Stimulated activated memory B cell treated with anti-CD40 and anti-IgM and Interleukin-4, amounts not matched to agents 10 μg/mL and 1 μg/mL and 100 μg/mL, for 72 hours (primary cell): ENCODE measurements around the gene LHX6.
A peak's percentile ranks its signal among the peaks of the same experiment; 100 is the strongest.

Experiments
- ATAC-seq: fragments of 150-1000 bp; cut with Tn5 transposase; 2 replicates; pipeline ENCODE4 v1.10.0; 2021
- H3K27ac Mint-ChIP-seq: one replicate; pipeline ENCODE4 v1.8.0; 2022; ENCODE audit warnings: mild to moderate bottlenecking, mixed read lengths
- H3K27me3 Mint-ChIP-seq: one replicate; pipeline ENCODE4 v1.8.0; 2022; ENCODE audit warnings: mixed read lengths
- H3K36me3 Mint-ChIP-seq: one replicate; pipeline ENCODE4 v1.8.0; 2022; ENCODE audit warnings: mixed read lengths
- H3K4me1 Mint-ChIP-seq: one replicate; pipeline ENCODE4 v1.8.0; 2022; ENCODE audit warnings: mixed read lengths
- H3K4me3 Mint-ChIP-seq: one replicate; pipeline ENCODE4 v1.8.0; 2022; ENCODE audit warnings: mild to moderate bottlenecking, moderate library complexity, mixed read lengths
- H3K9me3 Mint-ChIP-seq: one replicate; pipeline ENCODE4 v1.8.0; 2022; ENCODE audit warnings: mixed read lengths

The LHX6 gene

DNA sequence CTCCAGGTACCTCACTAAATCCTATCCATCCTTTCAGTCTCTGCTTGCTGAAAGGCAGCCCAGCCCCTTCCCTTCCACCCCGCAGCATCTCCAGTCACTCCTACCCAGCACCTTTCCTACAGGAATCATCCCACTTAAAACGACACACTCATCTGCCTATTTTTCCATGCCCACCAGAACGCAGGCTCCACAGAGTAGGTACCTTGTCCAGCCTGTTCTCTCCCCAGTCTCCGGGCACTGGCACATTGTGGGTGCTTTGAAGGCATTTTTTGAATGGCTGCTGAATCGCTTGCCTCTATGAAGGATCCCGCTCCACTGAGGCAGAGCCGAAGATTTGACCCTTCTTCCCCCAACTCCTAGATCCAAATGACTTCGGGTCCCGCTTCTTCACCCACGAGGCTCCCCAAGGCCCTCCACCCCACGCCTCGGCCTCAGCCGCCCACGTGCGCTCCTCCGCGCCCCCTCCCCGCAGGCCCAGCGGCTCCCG is 15.6 kb downstream of the LHX6 start:
- Mint-ChIP-seq H3K36me3 (no peaks in the 10 kb centered on the region), H3K27me3 (peaks cover 69% of the 10 kb centered on the region), H3K27ac (no peak overlapping the region), H3K9me3 (no peaks in the 10 kb centered on the region), H3K4me3 (peak overlapping the region; percentile 53), H3K4me1 (peaks cover 9% of the 10 kb centered on the region)
- ATAC-seq, result no peak

DNA sequence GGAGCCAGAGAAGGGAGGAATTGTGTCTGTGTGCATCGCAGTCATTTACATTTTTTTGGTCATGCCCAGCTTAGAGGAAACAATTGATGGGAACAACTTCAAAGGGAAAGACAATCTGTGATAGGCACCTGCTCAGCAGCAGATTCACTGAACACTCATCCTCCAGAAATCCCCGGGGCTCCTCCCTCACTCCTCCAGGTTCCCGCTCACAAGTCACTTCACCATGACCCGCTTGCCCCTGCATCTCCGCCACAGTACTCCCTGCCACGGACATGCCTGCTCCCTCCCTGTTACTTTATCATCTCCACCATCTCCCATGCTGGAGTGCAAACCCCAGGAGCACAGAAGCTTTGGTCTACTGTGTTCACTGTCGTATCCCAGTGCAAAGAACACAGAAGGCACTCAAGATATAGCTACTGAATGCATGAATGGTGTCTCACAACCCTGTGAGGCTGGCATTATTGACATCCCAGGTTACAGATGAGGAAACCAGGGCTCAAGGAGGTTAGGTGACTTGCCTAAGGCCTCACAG is 16.2 kb downstream of the LHX6 start:
- H3K27ac Mint-ChIP-seq, result no peak overlapping the region
- ATAC-seq, result no peak
- H3K36me3 Mint-ChIP-seq, result no peaks in the 10 kb centered on the region
- peaks cover 68% of the 10 kb centered on the region for H3K27me3 Mint-ChIP-seq
- H3K4me1 Mint-ChIP-seq, result peaks cover 5% of the 10 kb centered on the region
- H3K9me3 Mint-ChIP-seq, result no peaks in the 10 kb centered on the region
- no peak overlapping the region for H3K4me3 Mint-ChIP-seq

DNA sequence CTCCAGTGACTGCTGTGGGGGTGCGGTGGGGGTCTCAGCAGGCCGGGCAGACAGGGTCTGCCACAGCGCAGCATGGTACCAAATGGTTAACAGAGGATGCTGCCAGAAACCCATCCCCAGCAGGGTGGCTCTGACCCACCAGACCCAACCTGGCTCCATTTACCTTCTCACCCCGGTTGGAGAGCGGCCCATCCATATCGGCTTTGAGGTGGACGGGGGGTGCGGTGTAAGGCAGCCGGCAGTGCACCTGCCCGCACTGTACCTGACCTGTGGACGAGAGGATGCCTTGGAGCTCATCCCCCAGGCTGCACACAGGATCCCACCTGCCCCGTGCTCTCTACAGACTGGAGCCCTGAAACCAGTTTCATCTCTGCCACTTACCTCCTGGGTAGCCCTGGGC is 19.3 kb downstream of the LHX6 start:
- ATAC-seq, result no peak
- no peaks in the 10 kb centered on the region for H3K9me3 Mint-ChIP-seq
- no peak overlapping the region for H3K4me3 Mint-ChIP-seq
- H3K4me1 Mint-ChIP-seq, result peaks cover 5% of the 10 kb centered on the region
- H3K27me3 Mint-ChIP-seq, result peaks cover 47% of the 10 kb centered on the region
- H3K36me3 Mint-ChIP-seq, result no peaks in the 10 kb centered on the region
- H3K27ac Mint-ChIP-seq, result no peak overlapping the region

DNA sequence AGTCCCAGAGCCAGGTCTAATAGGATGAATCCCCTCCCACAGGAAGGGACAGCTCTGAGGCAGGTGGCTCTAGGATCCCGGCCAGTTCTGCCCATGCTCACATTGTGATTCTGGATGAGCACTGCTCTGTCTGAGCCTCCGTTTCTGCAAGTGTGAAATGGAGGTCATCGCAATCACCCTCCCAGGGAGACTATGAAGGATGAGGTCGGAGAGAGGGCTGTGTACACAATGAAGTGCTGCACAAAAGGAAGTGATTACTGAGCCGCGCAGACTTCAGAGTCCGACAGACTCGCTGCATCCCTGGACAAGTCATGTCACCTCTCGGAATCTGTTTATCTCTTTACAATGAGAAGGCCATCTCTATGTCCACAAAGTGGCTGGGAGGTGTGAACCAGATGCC is 21.7 kb downstream of the LHX6 start:
- Mint-ChIP-seq H3K4me1 (no peaks in the 10 kb centered on the region), H3K9me3 (no peaks in the 10 kb centered on the region), H3K27me3 (peaks cover 28% of the 10 kb centered on the region), H3K27ac (no peak overlapping the region), H3K4me3 (no peak overlapping the region), H3K36me3 (no peaks in the 10 kb centered on the region)
- ATAC-seq, result no peak

DNA sequence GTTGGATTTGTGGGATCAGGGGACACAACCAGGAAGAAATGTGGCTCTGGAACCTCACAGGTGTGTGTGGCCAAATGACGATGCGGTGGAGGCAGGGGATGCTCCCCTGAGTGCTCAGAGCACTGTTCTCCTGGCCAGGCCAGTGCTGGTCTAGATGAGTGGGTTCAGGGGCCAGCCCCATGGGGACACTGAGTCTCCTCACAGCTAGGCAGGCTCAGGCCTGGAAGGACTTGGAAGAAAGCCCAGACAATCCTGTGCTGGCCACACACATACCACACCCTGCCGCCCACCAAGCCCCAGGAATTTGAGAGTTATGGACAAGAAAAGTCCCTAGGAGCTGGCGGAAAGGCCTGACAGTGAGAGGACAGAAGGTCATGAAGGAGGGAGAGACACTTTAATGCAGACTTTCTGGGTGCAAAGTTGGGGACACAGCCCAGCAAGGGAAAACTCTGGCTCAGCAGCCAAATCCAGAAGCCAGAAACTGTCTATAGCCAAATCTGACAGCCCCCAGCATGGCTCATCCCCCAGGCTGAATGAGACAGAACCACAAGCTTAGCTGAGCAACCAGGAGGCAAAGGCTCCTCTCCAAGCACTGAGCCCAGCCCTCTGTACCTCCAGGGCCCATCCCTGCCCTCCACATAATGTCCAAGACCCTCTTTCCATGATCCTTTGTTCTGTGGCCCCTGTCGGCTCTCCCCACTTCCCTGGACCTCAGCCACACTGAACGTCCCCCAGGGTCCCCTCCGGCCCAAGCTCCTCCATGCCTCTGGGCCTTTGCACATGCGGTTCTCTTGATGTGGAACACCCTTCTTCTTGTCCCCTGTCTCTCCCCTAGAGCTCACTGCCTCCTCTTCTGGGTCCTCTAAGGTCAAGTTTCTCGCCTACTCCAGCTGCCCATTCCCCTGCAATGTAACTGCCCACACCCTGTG is 22.4 kb downstream of the LHX6 start:
- Mint-ChIP-seq H3K9me3 (no peaks in the 10 kb centered on the region), H3K27me3 (peaks cover 28% of the 10 kb centered on the region), H3K36me3 (no peaks in the 10 kb centered on the region), H3K27ac (no peak overlapping the region), H3K4me3 (no peak overlapping the region), H3K4me1 (no peaks in the 10 kb centered on the region)
- no peak for ATAC-seq

DNA sequence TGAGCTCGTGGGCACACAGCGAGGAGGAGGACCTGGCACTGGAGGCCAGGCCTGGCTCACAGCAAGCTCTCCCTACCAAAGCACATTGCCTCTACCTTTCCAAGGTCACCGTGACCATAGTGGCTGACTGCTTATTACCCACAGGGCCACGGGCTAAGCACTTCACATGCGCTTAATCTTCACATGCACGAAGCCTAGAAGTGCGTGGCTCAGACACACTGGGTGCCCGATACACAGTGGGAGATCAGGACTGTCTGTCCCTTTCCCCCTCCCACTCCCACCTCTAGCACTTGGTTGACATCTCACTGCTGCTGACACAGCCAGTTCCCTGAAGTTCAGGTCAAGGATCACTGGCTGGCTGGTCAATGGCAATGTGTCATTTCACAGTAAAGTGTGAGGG is 23.6 kb downstream of the LHX6 start:
- ATAC-seq, result no peak
- Mint-ChIP-seq H3K27ac (no peak overlapping the region), H3K9me3 (no peaks in the 10 kb centered on the region), H3K36me3 (no peaks in the 10 kb centered on the region), H3K4me3 (no peak overlapping the region), H3K4me1 (no peaks in the 10 kb centered on the region), H3K27me3 (peaks cover 21% of the 10 kb centered on the region)

DNA sequence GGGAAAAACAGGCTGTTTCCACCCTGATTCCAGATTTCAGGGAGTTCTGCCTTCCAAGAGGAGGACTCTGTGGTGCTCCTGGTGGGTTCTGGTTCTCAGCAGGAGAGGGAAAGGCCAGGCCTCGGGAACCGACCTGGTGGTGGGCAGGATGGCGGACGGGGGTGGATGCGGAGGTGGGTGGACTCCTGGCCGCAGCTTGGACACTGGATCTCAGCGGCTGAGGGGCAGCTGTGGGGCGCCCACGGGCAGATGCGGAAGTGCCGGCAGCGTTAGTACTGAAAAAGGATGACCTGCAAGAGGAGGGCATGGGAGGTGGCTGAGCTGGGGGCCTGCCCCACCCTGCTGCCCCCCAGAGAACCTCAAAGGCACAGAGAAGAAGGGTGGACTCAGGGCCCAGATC is 24.3 kb downstream of the LHX6 start:
- ATAC-seq, result no peak
- no peaks in the 10 kb centered on the region for H3K36me3 Mint-ChIP-seq
- no peak overlapping the region for H3K4me3 Mint-ChIP-seq
- no peak overlapping the region for H3K27ac Mint-ChIP-seq
- H3K9me3 Mint-ChIP-seq, result no peaks in the 10 kb centered on the region
- no peaks in the 10 kb centered on the region for H3K4me1 Mint-ChIP-seq
- H3K27me3 Mint-ChIP-seq, result peaks cover 15% of the 10 kb centered on the region

DNA sequence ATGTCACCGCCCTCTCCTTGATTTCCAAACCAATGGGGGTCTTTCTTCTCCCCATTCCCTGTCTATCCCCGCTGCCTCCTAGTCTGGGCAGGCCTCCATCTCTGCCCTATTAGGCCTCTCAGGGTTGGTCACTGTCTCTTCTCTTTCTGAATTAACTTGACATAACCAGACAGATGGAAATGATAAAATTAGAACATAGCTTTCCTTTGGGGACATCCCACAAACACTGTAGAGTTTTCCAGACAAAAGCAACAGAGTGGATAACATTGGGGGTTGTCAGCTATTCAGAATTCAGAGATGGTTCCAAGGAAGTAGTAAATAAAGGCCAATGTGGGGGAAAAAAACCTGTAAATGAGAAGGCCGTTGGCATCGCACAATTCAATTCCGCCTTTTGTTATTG is 24.7 kb downstream of the LHX6 start:
- Mint-ChIP-seq H3K27ac (no peak overlapping the region), H3K4me3 (no peak overlapping the region), H3K4me1 (no peaks in the 10 kb centered on the region), H3K27me3 (peaks cover 15% of the 10 kb centered on the region), H3K9me3 (no peaks in the 10 kb centered on the region), H3K36me3 (no peaks in the 10 kb centered on the region)
- no peak for ATAC-seq

DNA sequence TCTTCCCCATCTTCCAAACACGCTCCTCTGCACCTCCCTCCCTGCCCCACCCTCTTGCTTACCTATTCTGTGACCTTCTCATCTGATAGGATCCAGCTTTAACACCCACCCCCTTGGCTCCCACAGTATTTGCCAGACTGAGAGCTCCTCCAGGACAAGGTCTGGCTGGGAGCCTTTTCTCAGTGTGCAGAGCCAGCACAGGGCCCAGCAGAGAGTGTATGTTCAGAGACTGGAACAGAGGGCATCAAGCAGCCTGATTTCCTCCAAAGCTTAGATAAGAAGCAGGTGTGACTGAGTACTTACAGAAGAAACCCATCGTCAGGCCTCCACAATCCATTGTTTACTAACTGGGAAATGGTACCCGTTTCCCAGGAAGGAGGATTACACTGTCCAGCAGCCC is 26.6 kb downstream of the LHX6 start:
- Mint-ChIP-seq H3K27ac (no peak overlapping the region), H3K36me3 (no peaks in the 10 kb centered on the region), H3K27me3 (peaks cover 6% of the 10 kb centered on the region), H3K9me3 (no peaks in the 10 kb centered on the region), H3K4me3 (no peak overlapping the region), H3K4me1 (no peaks in the 10 kb centered on the region)
- ATAC-seq, result no peak

DNA sequence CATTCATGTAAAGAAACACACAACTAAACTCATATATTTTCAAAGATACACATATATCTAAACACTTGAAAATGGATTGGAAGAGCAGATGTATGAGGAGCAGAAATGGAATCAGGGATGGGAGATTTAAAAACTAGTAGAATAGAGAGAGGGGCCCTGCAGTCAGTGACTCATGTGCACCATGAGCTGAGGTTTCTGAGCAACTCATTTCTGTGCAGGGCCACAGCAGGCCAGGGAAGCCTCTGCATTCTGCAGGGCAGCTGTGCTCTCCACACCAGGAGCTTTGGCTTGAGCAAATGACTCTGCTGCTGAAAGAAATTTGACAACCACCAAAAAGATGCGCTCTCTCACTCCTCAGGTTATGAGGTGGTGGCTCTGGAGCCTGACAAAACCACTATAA is 27.1 kb downstream of the LHX6 start:
- Mint-ChIP-seq H3K4me3 (no peak overlapping the region), H3K27ac (no peak overlapping the region), H3K27me3 (peaks cover 6% of the 10 kb centered on the region), H3K36me3 (no peaks in the 10 kb centered on the region), H3K9me3 (no peaks in the 10 kb centered on the region), H3K4me1 (no peaks in the 10 kb centered on the region)
- no peak for ATAC-seq

DNA sequence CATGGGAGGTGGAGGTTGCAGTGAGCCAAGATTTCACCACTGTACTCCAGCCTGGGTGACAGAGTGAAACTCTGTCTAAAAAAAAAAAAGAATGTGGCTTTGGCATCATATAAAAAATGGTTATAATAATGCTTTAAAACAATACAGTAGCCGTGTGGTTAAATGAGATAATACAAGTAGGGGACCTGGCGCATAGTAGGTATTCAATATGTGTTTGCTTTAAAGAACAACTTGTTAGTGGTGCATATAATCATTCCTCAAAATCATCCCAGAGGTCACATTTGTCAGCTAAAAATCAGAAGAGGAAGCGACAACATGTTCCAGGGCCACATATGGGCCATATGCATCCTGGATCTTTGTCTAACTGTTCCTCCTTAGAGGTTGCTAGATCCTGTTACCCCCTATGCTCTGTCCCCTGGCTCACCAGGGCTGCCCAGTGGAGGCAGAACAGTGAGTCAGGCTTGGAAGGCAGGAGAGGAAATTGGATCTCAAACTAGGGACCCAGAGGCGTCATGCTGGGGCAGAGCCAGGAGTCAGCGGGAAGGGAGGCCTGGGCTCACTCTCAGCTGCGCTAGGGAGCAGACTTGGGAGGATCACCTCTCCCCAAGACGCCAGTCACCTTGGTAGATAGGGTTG is 27.7 kb downstream of the LHX6 start:
- H3K4me1 Mint-ChIP-seq, result no peaks in the 10 kb centered on the region
- H3K36me3 Mint-ChIP-seq, result no peaks in the 10 kb centered on the region
- H3K9me3 Mint-ChIP-seq, result no peaks in the 10 kb centered on the region
- H3K4me3 Mint-ChIP-seq, result no peak overlapping the region
- H3K27me3 Mint-ChIP-seq, result peaks cover 10% of the 10 kb centered on the region
- no peak for ATAC-seq
- no peak overlapping the region for H3K27ac Mint-ChIP-seq

DNA sequence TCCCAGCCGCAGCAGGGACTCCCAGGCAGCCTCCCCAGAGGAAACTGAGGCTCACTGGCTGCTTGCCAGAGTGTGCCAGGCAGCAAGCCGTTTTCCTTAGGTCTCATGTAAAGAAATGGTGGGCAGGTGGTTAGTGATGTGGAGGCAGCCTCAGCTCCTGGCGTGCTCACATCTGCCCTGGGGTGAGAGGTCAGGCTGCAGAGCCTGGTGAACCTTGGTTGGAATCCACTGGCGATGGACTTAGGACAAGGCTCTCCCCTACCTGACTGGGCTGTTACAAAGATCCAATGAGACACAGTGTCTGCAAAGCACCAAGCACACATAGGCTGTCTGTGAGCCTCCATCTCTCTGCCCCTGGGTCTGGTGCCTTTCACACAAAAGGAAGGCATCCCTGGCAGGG is 30.9 kb downstream of the LHX6 start:
- Mint-ChIP-seq H3K4me1 (no peaks in the 10 kb centered on the region), H3K27ac (no peak overlapping the region), H3K4me3 (no peak overlapping the region), H3K27me3 (peaks cover 10% of the 10 kb centered on the region), H3K36me3 (no peaks in the 10 kb centered on the region), H3K9me3 (no peaks in the 10 kb centered on the region)
- no peak for ATAC-seq

DNA sequence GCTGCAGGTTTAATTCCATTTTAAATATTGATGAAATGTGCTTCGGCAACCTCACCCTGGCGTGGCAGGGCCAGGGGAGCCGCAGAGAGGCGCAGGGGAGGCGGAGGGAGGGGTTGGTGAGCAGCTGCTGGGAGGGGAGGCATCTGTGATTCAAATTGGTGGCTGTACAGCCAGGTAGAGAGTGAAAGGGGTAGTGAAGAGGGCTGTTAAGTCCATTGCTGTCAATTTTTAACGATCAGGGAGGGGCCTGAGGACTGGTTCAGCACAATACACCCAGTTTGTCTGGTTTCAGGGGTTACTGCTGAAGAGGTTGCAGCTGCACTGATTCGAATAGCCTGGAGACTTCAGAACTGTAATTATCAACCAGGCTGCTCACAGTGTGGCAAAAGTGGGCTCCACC is 31.3 kb downstream of the LHX6 start:
- no peak overlapping the region for H3K4me3 Mint-ChIP-seq
- no peak for ATAC-seq
- H3K27me3 Mint-ChIP-seq, result peaks cover 10% of the 10 kb centered on the region
- H3K27ac Mint-ChIP-seq, result no peak overlapping the region
- H3K36me3 Mint-ChIP-seq, result no peaks in the 10 kb centered on the region
- no peaks in the 10 kb centered on the region for H3K9me3 Mint-ChIP-seq
- H3K4me1 Mint-ChIP-seq, result no peaks in the 10 kb centered on the region

DNA sequence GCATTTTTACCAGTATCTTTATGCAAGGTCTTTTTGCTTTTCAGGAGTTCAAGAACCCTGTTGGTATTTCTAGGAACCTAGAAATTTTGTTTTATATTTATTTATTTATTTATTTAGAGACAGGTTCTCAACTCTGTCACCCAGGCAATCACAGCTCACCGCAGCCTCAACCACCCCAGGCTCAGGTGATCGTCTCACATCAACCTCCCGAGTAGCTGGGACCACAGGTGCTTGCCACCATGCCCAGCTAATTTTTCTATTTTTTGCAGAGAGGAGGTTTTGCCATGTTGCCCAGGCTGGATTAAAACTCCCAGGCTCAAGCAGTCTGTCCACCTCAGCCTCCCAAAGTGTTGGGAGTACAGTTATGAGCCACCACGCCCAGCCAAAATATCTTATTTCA is 32.9 kb downstream of the LHX6 start:
- Mint-ChIP-seq H3K4me3 (no peak overlapping the region), H3K9me3 (no peaks in the 10 kb centered on the region), H3K27ac (no peak overlapping the region), H3K36me3 (no peaks in the 10 kb centered on the region), H3K27me3 (peaks cover 10% of the 10 kb centered on the region), H3K4me1 (no peaks in the 10 kb centered on the region)
- no peak for ATAC-seq

DNA sequence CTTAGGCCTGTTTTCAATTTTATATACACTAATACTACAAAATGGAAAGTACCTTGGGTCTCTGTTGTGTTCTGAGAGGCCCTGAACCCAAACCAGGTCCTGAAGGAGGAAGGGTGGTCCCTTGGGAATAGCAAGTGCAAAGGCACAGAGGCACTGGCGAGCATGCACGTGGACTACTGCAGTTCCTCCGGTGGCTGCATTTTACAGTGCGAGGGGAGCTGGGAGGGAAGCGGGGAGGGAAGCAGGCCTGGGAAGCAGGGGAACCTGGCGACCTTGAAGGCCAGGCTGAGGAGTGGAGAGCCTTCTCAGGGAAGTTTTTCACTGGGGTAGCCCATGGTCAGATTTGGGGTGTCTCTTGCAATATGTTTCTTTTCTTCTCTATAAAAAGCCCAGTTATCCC is 35.1 kb downstream of the LHX6 start:
- Mint-ChIP-seq H3K4me3 (no peak overlapping the region), H3K27me3 (peaks cover 10% of the 10 kb centered on the region), H3K4me1 (no peaks in the 10 kb centered on the region), H3K36me3 (no peaks in the 10 kb centered on the region), H3K27ac (no peak overlapping the region), H3K9me3 (no peaks in the 10 kb centered on the region)
- no peak for ATAC-seq
